Bronchial epithelial cell (primary cell): ENCODE measurements around the gene CYP8B1. TPM values are rescaled to one million over a fixed set of nuclear protein-coding genes. Genes with fewer than 3 reads are reported as not detected.

Experiments
- DNase-seq: peaks from one replicate; pipeline ENCODE4 v3.0.0-alpha.2; 2010; ENCODE audit warnings: low read depth
- FAIRE-seq: peaks from 2 replicates; lab custom pipeline; 2011; peaks lifted over from hg19 to GRCh38; lab: Jason Lieb, UNC
- H3K27me3 ChIP-seq: 2 replicates; pipeline ENCODE4 v1.5.1; 2011; ENCODE audit warnings: low read length; ENCODE audit not compliant: control insufficient read depth, insufficient read depth
- H3K36me3 ChIP-seq: 2 replicates; pipeline ENCODE4 v1.5.1; 2011; ENCODE audit warnings: low read length; ENCODE audit not compliant: control insufficient read depth, insufficient read depth
- H3K4me3 ChIP-seq: 2 replicates; pipeline ENCODE4 v1.5.1; 2011; ENCODE audit warnings: mild to moderate bottlenecking, low read depth, low read length, control low read depth
- CTCF ChIP-seq: IDR thresholded peaks from 2 replicates; pipeline ENCODE4 v1.5.1; 2011; ENCODE audit warnings: mild to moderate bottlenecking, moderate library complexity, low read length, control low read depth, inconsistent platforms; ENCODE audit not compliant: insufficient read depth, severe bottlenecking
- total RNA-seq: library from RNA; depleted of rRNA; stranded (reverse); fragments of >200 nt; gene quantifications from 2 replicates; pipeline ENCODE4 v1.2.1, GENCODE V29; 2014

CYP8B1 gene
- total RNA-seq, 1 donor from 2014 or later, result not detected

GRCh38 chr3:42880601-42881451 is 5.1 kb upstream of the CYP8B1 start:
- no peak for FAIRE-seq
- H3K27me3 ChIP-seq, result peaks cover 6% of the 10 kb centered on the region
- DNase-seq, result peak; percentile 61
- peak overlapping the region; percentile 59 for H3K4me3 ChIP-seq
- TF ChIP-seq CTCF, result peak; percentile 98
- H3K36me3 ChIP-seq, result no peaks in the 10 kb centered on the region

GRCh38 chr3:42880183-42880582 is 4.5 kb upstream of the CYP8B1 start:
- Histone ChIP-seq H3K27me3 (peaks cover 9% of the 10 kb centered on the region), H3K36me3 (no peaks in the 10 kb centered on the region), H3K4me3 (no peak overlapping the region)
- FAIRE-seq (no peak), DNase-seq (no peak)
- TF ChIP-seq CTCF, result no peak

- Histone ChIP-seq H3K4me3 (no peak overlapping the region), H3K36me3 (no peaks in the 10 kb centered on the region), H3K27me3 (peaks cover 9% of the 10 kb centered on the region)
- no peak for FAIRE-seq
- TF ChIP-seq CTCF, result no peak
- DNase-seq, result no peak
Measured at GRCh38 chr3:42877881-42878280, 2.2 kb upstream of the CYP8B1 start.

DNA sequence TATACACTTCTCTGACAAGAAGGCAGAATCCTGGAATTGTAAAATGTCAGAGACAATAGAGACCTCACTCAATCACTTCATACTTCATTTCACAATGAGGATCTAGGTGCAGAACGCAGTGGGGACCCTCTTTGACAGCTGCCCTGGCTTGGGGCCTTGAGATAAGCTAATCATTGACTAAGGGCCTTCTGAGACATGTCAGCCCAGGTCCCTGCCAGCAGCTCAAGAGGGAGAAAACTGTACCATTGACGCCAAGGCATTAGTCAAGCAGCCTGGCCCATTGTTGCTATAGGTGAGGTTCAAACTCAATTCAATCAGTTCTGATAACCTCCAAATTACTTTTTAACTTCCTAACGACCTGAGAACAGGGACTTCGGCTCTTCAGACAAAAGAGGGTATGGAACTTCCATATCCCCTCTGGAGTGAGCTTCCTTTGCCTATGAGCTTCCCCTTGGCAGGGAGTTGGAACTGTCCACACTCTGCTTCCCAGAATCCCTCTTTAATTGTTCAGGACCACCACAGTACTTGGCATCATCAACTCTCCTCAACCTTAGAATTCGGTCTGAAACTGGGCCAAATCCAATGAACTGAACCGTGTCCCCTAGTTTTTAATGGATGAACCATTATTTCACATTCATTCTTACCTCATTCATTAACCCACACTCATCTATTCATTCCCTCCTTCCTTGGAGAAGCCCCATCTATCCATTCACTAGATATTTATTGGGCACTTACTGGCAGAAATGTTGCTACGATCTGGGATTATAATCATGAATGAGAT is 1.5 kb upstream of the CYP8B1 start:
- TF ChIP-seq CTCF, result no peak
- FAIRE-seq (no peak), DNase-seq (no peak)
- Histone ChIP-seq H3K36me3 (no peaks in the 10 kb centered on the region), H3K27me3 (peaks cover 9% of the 10 kb centered on the region), H3K4me3 (no peak overlapping the region)

- FAIRE-seq, result no peak
- TF ChIP-seq CTCF, result no peak
- DNase-seq, result no peak
Measured at GRCh38 chr3:42876401-42876800, 722 bp upstream of the CYP8B1 start.

More at GRCh38 chr3:42876401-42876800, 722 bp upstream of the CYP8B1 start:
- no peaks in the 10 kb centered on the region for H3K36me3 ChIP-seq
- no peak overlapping the region for H3K4me3 ChIP-seq
- H3K27me3 ChIP-seq, result peaks cover 9% of the 10 kb centered on the region
